HG03342 (cell line): ENCODE measurements around the gene SLC33A1.
"Not testable (repeated sequence)": the region's sequence is repeated elsewhere in the genome, so short reads cannot be mapped to it uniquely, and the experiment has no call there.

Source experiments
- ATAC-seq: cut with Tn5 transposase; IDR thresholded peaks from one replicate; pipeline ENCODE4 v1.9.1; 2021; ENCODE audit warnings: mild to moderate bottlenecking, moderate library complexity; ENCODE audit not compliant: unreplicated experiment

Gene SLC33A1

DNA sequence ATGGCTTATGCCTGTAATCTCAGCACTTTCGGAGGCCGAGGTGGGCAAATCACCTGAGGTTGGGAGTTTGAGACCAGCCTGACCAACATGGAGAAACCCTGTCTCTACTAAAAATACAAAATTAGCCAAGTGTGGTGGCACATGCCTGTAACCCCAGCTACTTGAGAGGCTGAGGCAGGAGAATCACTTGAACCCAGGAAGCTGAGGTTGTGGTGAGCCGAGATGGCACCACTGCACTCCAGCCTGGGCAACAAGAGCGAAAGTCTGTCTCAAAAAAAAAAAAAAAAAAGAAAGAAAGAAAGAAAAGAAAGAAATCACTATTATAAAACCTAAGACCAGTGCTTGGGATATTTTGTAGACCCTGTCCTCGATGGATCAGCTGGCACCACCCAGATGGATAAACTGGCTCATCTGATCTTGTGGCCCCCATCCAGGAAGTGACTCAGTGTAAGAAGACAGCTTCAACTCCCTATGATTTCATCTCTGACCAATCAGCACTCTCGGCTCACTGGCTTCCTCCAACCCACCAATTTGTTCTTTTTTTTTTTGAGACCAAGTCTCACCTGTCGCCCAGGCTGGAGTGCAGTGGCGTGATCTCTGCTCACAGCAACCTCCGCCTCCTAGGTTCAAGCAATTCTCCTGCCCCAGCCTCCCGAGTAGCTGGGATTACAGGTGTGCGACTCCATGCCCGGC, 8.2 kb upstream of the SLC33A1 start:
- ATAC-seq = not testable (repeated sequence)

DNA sequence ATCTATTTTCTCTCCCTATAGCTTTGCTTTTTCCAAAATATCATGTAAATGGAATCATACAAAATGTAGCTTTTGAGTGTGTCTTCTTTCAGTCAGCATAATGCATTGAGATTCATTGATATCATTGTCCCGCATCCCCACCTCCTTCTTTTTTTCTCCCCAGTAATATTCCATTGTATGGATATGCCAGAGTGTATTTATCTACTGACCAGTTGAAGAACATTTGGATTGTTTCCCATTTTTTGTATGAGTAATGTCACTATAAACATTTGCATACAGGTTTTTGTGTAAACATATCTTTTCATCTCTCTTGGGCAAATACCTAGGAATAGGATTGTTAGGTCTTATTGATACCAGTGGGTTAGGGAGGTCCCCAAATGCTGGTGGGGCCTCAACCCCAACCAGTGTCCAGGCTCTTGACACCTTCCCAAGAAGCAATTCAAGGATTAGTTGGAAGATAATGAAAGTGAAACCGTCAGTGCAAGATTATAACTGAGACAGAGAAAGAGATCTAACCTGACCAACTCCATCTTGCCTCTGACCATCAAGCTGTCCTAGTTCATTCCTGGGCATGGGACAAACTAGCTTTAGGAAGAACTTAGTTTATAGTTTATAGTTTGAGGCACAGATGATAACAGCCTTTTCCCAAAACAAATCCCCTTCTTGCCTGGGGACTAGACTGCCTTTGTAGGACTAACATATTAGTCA, 7.4 kb upstream of the SLC33A1 start:
- no peak for ATAC-seq

DNA sequence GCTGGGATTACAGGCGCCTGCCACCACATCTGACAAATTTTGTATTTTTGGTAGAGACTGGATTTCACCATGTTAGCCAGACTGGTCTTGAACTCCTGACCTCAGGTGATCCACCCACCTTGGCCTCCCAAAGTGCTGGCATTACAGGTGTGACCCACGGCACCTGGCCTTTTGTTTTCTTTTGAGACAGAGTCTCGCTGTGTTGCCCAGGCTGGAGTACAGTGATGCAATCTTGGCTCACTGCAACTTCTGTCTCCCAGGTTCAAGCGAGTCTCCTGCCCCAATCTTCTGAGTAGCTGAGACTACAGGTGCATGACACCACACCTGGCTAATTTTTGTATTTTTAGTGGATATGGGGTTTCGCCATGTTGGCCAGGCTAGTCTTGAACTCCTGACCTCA, 6.2 kb upstream of the SLC33A1 start:
- ATAC-seq = not testable (repeated sequence)

DNA sequence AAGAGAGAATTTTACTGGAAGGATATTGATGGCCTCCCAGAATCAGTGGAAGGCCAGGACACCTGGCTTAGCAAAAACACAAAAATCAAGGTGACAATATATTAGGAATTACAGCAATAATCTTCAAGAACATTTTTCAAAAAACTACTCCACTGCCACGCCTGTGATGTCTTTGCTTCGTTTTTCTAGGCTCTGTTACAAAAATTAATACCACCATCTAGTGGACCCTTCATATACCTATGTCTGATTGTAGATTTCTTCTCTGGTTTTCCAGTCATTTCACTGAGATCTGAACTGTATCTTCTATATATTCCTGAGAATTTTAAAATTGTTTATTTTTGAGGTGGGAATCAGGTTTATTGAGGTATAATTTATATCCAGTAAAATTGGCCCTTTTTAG, 5.6 kb upstream of the SLC33A1 start:
- ATAC-seq = peak; percentile 45

DNA sequence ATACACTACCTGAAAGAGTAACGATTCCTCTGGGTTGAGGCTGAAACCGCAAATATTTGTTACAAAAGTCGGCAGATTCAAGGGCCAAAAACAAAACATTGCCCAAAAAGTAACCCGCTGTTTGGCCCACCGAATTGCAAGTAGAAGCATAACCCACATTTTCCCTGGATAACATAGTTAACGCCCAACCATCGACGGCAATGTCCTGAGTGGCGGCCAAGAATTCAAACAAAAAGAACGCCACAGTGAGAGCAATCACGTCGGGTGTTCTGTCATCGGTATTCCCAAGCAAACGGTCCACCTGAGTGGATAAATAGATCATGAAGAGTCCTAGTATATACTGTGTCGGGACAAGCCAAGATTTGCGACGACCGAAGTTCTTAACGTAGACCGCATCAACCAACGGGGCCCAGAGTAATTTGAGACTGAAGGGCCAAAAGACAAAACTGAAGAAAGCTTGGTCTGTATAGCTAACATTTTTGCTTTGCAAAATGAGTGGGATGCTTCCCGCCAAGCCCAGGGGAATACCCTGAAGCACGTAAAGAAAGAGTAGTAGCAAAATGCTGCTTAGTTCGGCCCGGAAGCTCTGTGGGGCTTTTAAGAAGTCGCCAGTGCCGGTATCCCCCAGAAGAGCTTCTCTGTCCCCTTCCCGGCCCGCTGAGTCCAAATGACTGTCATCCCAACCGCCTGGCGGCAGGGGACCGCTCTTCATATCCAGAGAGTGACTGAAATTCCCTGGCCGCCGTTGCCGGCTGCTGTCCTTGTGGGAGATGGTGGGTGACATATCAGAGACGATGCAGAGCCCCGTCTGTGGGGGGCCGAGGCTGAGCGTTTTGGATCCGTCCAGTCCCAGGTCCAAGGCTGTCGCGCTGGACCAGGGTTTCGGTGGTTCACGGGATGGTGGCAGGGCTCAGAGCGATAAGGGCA, 750 bp downstream of the SLC33A1 start:
- peak; percentile 2 for ATAC-seq

DNA sequence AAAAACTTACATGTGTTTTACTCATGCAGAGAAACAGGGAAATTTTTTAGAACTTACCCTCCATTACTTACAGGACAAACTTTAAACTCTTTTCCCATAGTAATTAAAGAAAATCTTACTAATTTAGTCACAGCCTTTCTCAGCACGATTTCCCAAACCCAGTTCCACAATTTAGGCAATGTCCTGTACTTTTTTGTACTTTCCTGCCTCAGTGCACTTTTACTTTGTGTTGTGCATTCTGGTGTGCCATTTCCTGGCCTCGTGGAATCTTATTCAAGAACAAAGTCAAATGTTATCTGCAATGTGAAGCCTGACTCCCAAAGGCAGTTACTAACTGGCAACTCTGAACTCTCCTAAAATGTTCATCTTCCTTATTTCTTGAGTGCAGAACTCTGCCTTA, 1.9 kb downstream of the SLC33A1 start:
- ATAC-seq = no peak

DNA sequence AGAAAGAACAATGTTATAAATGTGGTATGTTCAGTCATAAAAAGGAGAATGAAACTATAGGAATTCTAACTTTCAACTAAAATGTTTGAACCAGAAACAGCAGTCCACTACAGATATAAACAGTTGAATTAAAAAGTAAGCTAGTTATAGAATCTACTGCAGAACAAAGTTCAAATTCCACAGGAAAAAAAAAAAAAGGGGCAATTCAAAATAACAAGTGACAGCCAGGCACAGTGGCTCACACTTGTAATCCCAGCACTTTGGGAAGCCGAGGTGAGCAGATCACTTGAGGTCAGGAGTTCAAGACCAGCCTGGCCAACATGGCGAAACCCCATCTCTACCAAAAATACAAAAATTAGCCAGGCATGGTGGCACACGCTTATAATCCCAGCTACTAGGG, 4.8 kb downstream of the SLC33A1 start:
- not testable (repeated sequence) for ATAC-seq

DNA sequence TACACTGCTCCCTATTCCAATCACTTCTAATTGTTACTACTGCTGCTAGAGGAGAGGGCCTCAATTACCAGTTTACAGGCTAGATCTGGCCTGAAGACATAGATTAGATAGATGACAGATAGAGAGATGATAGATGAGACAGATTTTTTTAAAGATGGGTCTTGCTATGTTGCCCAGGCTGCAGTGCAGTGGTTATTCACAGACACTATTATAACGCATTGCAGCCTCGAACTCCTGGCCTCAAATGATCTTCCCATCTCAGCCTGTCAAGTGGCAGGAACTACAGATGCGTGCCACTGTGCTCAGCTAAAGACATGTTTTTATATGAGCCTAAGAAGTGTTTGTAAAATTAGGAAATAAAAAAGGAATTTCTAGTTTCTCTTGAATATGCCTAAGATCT, 6.2 kb downstream of the SLC33A1 start:
- ATAC-seq = no peak

DNA sequence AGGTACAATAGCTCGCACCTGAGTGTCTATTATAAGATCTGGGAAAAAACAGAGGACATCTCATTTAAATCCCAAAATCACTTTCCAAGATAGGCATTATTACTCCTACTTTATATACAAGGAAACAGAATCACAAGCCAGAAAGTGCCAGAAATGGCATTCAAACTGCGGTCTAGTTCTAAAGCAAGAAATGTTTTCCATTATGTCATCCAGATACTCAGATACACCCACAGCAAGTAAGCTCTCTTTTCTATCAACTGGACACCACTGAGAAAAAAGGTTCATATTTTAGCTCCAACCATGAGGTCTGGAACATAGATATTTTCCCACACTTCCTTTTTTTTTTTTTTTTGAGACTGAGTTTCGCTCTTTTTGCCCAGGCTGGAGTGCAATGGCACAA, 8.1 kb downstream of the SLC33A1 start:
- ATAC-seq = no peak

DNA sequence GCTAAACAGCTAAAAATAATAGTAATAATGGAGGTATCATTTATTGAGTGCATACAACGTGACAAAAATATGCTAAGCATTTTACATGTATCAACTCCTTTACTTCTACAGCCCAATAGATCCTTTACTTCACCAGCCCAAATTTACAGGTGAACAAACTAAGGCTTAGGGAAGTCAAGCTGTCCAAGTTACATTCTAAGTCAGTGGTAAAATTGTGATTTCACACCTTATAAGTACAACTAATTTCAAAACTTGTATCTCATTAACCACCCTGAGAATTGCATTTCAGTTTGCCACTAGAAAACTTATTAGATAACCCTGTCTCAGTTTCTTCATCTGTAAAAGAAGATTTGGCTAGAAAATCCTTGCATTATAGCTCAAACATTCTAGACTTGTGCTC, 10.7 kb downstream of the SLC33A1 start:
- no peak for ATAC-seq

DNA sequence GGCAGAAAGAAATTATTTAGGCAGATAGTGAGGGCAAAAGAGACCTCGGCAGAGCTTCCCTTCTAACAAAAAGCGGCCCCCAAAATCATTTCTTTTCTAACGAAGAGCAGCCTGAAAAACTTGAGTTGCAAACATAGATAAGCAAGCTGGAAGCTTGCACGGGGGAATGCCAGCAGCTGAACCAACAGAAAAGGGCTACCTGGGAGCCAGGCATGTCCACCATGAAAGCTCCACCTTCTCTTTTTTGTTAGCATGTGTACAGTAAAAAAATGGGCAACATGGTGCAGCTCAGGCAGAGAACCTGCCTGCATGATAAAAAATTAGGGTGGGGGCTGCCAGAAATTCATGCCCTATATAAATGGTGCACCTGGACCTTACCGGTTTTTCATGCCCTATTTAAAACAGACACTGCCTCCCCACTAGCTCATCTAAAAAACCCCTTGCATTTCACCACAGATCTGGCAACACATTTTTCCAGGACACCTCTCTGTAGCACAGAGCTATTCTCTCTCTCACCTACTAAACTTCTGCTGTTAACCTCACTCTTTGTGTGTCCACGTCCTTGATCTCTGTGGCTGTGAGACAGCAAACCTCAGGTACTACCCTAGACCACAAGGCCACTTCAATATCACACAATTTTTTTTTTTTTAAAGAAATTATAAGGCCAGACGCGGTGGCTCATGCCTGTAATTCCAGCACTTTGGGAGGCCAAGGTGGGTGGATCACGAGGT, 18.7 kb downstream of the SLC33A1 start:
- ATAC-seq = no peak

DNA sequence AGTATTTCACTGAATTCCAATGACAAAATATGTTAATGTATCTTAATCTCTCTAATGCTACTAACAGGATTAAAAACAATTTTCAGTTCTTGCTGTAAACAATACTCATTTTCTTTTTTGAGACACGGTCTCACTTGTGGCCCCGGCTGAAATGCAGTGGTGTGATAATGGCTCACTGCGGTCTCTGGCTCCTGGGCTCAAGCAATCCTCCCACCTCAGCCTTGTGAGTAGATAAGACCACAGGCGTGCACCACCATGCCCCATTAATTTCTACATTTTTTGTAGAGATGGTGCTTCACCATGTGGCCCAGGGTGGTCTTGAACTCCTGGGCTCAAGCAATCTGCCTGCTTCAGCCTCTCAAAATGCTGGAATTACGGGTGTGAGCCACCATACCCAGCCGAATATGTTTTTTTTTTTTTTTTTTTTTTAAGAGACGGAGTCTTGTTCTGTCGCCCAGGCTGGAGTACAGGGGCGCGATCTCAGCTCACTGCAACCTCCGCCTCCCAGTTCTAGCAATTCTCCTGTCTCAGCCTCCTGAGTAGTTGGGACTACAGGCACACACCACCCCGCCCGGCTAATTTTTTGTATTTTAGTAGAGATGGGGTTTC, 25.6 kb downstream of the SLC33A1 start:
- not testable (repeated sequence) for ATAC-seq

DNA sequence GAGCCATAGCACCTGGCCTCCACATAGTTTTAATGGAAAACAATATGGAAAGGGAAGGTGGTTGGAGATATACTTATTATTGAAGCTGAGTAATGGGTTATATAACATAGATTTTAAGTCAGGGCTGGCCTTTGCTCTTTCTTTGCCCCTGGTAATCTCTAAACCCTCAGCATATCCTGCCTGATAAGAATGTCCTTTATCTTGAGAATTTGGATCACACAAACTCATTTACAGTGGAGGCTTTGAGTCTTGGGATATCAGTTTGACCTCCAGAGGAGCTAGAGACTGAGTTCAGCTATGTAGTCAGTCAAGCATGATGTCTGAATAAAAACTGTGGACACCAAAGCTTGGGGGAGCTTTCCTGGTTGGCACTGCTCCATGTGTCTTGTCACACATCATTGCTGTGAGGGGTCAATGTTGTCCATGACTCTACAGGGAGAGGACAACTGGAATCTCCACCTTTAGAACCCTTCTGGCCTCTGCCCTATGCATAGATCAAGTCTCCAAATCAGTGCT, 39.1 kb downstream of the SLC33A1 start:
- no peak for ATAC-seq

DNA sequence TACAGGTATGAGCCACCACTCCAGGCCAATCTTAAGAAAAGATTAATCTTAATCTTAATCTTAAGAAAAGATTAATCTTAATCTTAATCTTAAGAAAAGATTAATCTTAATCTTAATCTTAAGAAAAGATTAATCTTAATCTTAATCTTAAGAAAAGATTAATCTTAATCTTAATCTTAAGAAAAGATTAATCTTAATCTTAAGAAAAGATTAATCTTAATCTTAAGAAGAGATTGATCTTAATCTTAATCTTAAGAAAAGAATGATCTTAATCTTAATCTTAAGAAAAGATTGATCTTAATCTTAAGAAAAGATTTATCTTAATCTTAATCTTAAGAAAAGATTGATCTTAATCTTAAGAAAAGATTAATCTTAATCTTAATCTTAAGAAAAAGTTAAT, 41.0 kb downstream of the SLC33A1 start:
- ATAC-seq = not testable (repeated sequence)

DNA sequence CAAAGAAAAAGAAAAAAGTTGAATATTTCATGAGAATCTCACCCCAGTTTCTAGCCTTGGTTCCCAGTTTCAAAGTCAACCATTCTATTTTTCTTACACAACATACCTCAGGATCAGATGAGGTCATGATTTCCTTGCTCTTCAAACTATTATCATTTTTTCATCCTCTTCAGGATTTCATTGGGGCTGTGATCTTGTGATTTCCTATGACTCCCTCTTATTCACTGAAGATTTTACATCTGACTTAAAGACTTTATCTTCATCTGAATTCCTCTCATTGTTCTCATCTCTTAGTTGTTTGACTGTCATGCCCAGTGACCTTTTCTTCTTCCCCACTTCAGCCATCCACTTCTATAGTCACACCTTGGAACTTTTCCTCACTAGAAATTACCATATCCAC, 45.0 kb downstream of the SLC33A1 start:
- no peak for ATAC-seq

DNA sequence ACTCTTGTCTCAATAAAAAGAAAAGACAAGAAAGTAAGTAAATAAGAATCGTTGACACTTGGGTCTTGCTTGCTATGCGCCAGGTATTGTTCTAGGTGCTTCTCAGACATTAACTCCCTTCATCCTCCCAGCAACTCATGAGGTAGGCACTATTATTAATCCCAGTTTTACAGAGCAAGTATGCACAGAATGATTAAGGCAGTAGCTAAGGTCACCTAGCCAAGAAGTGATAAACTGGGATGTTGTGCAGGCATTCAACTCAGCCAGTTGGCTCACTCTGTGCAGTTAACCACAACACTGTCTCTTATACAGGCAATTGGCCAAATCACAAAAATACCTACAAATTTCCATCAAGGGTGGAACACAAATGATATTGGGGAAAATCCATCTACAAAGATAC, 46.4 kb downstream of the SLC33A1 start:
- no peak for ATAC-seq

DNA sequence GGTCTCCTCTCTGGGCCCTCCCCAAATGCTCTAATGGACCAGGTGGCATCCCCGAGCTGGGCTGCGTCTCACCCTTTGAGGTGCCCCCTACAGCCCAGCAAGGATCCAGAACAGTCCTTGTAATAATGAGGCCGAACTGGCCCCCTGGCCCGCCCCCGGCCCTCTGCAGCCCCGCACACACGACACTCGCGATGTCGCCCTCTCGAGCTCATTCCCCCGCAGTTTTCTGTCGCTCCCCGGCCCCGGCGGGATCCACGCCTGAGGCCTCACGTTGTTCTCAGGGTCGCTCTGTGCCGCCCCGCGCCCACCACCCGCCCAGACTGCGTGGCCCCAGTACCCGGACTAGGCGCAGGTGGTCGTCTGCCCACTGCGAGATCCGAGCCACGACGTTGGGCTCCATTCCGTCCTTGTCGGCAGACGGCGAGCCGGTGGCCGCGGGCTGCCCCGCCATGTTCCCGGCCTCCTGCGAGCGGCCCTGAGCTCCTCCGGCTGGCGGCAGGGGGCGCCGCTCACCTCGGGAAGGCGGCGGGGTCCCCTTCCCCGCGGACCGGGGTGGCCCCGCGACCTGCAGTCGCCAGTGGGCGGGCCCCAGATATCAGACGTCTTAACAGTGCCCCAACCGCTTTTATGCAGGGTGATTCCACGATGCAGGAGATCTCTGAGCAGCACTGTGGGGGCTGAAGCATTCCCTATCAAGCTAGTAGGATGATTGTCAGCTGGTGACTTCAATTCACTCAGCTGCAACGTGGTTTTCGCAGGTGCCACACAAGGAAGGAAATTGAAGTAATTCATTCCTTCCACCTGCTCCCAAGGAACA, 48.2 kb downstream of the SLC33A1 start, which contains the start of gene C3orf33:
C3orf33 (minus strand) TSS at position 477 of the 817 bp plus-strand sequence; CDS start at position 451, 26 bp downstream.
- ATAC-seq = peak; percentile 97

DNA sequence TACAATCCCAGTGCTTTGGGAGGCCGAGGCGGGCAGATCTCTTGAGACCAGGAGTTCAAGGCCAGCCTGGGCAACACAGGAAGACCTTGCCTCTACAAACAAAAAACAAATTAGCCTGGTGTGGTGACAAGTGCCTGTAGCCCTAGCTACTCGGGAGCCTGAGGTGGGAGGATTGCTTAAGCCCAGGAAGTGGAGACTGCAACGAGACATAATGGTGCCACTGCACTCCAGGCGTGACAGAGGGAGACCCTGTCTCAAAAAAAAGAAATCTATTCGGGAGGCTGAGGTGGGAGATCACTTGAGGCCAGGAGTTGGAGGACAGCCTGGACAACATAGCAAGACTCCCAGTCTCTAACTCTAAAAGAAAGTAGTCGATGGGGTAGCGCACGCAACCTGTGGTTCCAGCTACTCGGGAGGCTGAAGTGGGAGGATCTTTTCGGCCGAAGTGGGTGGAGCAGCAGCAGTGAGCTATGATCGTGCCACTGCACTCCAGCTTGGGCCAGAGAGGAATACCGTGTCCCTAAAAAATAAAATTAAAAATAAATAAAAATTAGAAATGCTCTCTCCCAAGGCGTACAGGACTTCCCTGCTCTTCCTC, 48.9 kb downstream of the SLC33A1 start:
- peak; percentile 9 for ATAC-seq

DNA sequence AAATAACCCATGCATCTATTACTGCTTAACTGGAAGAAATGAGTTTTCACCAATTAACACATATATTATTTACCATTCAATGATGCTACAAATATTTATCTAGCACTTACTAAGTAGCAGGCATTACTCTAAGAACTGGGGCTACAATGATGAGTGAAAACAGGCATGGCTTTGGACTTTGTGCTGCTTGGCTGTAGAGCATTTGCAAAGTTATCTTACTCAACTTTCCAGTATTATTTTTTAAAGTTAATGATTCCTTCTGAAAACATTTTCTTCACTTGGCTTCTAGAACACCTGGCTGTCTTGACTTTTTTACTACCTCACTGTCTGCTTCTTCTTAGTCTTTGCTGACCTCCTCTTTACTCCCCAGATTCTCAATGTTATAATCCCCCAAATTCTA, 49.9 kb downstream of the SLC33A1 start:
- no peak for ATAC-seq
